GM18861 (cell line): ENCODE results near the gene FBXO24.

Experiments
- ATAC-seq: cut with Tn5 transposase; IDR thresholded peaks from one replicate; pipeline ENCODE4 v1.9.1; 2021; ENCODE audit not compliant: unreplicated experiment

FBXO24 gene

DNA sequence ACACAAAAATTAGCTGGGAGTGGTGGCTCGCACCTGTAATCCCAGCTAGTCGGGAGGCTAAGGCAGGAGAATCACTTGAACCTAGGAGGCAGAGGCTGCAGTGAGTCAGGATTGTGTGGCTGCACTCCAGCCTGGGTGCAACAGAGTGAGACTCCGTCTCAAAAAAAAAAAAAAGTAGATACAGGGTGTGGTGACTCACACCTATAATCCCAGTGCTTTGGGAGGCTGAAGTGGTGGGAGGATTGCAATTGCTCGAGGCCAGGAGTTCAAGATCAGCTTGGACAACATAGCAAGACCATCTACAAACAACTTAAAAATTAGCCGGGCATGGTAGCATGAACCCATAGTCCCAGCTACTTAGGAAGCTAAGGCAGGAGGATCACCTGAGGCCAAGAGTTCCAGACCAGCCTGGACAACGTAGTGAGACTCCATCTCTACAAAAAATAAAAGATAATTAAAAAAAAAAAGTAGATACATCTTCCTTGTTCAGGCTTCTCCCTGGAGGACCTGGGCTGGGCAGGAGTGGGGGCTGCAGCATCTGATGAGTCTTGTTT lies 28.3 kb downstream of the FBXO24 start:
- ATAC-seq, result no peak

DNA sequence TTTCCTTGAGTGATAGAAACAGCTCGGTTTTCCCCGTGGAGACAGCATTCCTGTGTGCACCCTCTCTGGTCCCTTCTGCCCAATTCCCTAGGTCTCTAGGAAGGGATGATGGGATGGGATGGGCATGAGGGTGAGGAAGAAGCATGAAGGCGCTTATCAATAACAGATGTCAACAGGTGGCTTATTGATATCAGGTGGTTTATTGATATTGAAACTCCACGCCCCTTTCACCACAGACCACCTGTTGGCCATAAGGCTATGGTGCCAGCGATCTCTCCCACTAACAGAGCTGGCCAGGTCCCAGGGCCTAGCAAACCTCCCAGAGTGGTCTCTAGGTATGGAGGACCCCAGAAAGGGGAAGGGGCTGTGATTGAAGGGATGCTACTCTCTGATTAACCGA lies 34.1 kb downstream of the FBXO24 start:
- no peak for ATAC-seq

DNA sequence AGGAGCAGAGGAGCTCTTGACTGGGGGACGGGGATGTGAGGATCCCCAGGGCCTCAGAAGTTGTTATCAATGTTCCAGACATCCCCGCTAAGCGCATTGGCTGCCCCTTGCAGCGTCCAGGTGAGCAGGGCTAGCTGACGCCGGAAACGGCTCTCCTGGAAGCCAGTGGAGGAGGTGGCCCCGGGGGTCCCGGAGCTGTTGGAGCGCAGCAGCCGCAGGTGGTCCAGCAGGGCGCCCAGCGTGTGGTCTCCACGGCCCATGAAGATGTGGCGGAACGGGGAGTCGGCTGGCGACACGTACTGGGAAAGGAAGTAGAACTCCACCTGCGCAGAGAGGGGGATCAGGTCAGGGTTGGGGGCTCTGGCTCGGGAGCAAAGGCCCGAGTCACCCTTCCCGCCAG lies 34.7 kb downstream of the FBXO24 start:
- ATAC-seq, result no peak

GRCh38 chr7:100621554-100621953 lies 35.4 kb downstream of the FBXO24 start:
- no peak for ATAC-seq

- no peak for ATAC-seq
Measured at GRCh38 chr7:100623951-100624824, 38.1 kb downstream of the FBXO24 start.

DNA sequence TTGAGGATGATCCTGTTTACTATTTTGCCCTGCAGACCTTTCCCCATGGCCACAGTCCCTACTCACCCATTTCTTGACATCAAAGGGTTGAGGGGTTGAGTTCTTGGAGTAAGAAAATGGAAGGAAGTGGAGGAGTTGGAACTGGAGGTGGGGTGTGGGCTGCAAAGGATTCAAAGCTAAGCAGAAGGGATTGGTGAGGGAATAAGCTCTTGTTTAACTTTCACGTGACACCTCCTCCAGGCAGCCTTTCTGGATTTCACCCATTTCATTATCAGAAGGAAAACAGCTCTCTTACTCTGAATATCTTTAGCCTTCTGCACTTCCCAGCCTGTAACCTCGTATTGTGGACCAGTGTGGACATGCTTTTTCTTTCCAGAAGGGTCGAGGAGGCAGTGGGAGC lies 39.9 kb downstream of the FBXO24 start:
- no peak for ATAC-seq

DNA sequence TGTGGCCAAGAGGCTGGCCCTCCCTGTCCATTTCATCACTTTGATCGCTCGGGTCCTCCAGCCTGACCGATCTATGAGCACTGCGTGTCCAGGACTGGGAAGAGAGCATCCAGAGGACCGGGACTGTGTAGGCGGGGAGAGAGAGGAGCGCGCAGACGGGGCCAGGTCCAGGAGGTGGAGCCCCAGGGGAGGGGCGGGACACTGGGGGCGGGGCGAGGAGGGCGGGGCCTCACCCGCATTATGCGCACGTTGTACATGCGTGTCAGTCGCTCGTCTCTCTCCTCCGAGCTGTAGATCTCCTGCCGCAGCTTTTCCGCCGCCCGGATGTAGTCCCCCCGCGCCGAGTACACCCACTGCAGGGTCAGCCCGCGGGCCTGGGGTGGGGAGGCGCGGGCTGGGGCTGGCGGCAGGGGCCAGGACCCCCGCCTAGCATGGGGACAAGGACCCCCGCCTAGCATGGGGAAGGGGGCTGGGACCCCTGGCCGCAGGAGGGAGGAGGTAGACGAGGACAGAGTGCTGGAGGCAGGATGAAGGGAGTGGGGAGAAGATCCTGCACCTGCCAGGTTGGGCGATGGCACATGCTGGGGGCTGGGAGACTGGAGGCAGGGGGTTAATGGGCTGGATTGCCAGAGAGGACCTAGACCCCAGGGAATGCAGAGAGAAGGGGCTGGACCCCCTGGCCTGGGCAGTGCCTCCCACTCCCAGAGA lies 40.6 kb downstream of the FBXO24 start:
- ATAC-seq, result peak; percentile 54

DNA sequence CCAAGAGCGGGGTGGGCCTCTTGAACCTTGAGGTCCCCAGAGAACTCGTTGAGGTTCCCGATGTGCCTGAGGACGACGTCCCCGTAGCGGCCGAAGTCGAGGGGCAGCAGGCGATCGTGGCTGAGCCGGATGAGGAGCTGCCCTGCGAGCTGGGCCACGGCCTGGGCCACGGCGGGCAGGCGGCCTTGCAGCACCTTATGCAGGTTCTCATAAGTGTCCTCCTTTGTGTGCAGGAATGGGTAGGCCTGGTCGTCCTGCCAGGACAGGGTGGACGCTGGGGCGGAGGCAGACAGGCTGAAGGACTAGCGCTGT lies 41.1 kb downstream of the FBXO24 start:
- ATAC-seq, result no peak

GRCh38 chr7:100629117-100629716 lies 43.1 kb downstream of the FBXO24 start:
- ATAC-seq, result no peak

DNA sequence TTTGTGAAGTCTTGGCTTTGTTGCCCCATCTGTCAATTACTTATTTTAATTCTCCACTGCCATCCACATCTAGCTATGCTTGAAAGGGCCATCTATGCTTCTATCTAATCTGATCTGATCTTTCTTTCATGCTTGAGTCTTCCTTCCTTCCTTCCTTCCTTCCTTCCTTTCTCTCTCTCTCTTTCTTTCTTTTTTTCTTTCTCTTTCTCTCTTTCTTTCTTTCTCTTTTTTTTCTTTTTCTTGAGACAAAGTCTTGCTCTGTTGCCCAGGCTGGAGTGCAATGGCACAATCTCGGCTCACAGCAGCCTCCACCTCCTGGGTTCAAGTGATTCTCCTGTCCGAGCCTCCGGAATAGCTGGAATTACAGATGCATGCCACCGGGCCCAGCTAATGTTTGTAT lies 43.9 kb downstream of the FBXO24 start:
- no peak for ATAC-seq

DNA sequence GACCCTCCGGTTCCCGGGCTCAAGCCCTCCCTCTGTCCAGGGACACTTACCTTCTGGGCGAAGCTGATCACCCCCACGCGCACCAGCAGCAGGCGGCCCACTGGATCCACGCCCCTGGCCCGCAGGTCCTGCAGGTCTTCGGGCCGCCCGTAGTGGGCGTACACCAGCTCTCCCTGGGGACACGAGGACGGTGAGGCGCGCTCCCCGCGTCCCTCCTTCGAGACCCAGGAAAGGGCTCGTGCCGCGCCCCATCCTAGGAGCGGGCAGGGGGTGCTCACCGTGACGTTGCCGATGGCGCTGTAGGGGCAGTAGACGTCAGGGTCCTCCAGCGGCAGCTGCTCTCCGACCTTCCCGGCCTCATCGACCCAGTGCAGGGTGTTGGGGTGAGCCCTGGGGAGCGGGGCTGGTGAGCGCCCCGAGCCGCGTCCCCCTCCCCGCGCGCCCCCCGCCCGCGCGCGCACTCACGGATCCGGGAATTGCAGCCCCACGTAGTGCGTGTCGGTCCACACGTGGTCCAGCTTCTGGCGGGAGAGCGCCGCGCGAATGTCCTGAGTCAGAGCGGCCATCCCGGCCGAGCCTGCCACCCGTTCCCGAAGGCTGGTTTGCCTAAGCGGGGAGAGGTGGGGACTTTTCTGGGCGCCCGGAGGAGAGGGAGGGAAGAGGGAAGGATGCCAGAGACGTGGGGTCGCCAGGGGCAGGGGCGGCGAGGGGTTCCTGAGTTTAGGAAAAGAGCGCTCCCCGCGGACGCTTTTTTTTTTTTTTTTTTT lies 47.0 kb downstream of the FBXO24 start:
- no peak for ATAC-seq

GRCh38 chr7:100639995-100640516 lies 53.9 kb downstream of the FBXO24 start:
- no peak for ATAC-seq

GRCh38 chr7:100640517-100641440 lies 54.7 kb downstream of the FBXO24 start:
- no peak for ATAC-seq

GRCh38 chr7:100641463-100641859 lies 55.3 kb downstream of the FBXO24 start, which contains the start of gene TFR2:
Gene TFR2 (minus strand): TSS chr7:100641552. CDS start chr7:100641509, 43 bp downstream.
- ATAC-seq, result no peak

GRCh38 chr7:100641860-100642533 lies 55.9 kb downstream of the FBXO24 start:
- no peak for ATAC-seq

- no peak for ATAC-seq
Measured at GRCh38 chr7:100642534-100642907, 56.4 kb downstream of the FBXO24 start.

DNA sequence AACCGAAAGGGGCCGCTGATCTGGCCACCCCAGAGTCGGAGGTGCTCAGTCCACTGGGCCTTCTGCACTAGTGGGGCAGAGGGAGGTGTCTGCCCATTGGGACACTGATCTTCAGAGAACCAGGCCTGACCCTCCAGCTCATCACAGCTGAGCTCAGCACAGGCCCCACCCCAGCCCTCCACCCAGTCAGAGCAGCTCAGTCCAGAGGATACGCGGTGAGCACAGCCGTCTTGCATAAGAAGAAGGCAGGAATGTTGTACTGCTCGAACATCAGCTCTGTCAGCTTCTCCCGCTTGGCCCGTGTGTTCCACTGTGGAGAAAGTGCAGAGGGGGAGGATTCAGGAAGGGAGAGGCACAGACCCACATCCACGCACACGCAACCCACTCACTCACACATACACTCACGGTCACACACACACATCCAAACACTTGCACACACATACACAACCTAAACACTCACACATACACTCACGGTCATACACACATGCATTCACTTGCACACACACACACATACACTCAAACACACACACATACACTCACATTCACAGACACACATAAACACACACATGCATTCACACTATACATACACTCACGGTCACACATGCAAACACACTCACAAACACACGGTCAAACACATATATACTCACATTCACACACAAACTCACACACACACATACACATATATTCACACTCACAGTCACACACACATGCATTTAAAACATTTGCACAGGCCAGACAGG lies 63.9 kb downstream of the FBXO24 start:
- ATAC-seq, result no peak
